Transverse colon (tissue), 3 donors: ENCODE results near the gene SCN5A.

Experiments used
- POLR2A ChIP-seq: fragments of 450-650 bp; IDR thresholded peaks from one replicate; pipeline ENCODE4 v1.6.1; 2016; ENCODE audit warnings: antibody characterized with exemption, mild to moderate bottlenecking, moderate library complexity
- POLR2AphosphoS5 ChIP-seq, 3 donors: sonication (generic); formaldehyde crosslinking; IDR thresholded peaks; one replicate each; pipeline ENCODE4 v1.6.1; 2016; ENCODE audit warnings: antibody characterized with exemption in 3 of 3

DNA sequence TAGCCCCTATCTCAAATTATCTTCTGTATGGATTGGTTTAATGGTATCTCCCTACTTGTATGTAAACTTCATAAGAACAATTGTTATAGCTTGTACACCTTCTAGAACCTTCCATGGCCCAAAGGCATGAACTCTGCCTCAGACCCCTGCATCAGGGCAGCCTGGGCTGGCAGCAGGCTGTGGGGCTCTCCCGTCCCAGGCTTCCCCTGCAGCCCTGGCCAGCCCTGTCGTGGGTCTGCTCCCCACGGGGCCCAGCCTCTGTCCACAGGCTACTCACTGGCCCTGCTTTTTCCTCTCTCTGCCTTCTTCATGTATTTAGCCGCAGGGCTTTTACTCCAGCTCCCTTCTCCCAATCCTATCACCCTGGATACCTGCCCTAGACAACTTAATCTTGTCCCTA lies 4.4 kb downstream of the SCN5A start:
- TF ChIP-seq POLR2A (no peak), POLR2AphosphoS5 (IDR thresholded peaks at IDR 0.05) (no peak)
